GM21381 (cell line): Measurements from ENCODE around the gene GNAT3.

Experiments used
- ATAC-seq: cut with Tn5 transposase; IDR thresholded peaks from one replicate; pipeline ENCODE4 v1.9.1; 2021; ENCODE audit warnings: mild to moderate bottlenecking, moderate library complexity; ENCODE audit not compliant: unreplicated experiment

Gene GNAT3

DNA sequence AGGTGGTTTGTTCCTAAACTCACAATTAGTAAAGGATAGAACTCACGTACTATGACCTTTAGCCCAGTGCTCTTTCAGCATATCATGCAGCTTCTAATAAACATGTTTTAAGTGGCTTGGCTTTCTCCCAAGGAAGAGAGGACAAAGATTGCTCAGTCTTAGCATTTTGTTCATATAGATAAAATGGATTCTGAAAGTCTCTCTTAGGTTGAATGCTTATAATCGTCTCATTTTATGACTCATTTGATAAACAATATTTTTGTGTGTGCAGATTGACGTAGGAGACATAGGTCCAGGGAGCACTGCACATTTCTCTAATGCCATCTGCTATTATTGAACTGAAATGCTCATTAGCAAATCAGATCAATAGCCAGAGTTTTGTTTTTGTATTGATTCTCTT, 44.8 kb downstream of the GNAT3 start:
- no peak for ATAC-seq

DNA sequence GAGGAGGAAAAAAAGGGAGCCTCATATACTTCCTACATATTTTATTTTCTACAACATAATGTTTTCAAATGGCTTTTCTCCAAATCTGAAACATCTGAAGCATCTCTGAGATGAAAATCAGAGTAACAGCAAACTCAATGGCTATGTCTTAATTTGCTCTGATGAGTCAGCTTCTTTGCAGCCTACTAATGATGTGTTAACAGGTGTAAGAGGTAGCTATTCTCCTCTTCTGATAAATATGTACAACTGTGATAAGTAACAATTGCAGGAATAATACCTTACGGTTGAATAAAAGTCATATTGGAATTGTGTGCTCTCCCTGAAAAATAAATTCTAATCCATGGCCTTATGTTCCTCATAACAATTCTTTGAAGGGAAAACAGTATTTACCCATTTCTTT, 45.2 kb downstream of the GNAT3 start:
- ATAC-seq: no peak

DNA sequence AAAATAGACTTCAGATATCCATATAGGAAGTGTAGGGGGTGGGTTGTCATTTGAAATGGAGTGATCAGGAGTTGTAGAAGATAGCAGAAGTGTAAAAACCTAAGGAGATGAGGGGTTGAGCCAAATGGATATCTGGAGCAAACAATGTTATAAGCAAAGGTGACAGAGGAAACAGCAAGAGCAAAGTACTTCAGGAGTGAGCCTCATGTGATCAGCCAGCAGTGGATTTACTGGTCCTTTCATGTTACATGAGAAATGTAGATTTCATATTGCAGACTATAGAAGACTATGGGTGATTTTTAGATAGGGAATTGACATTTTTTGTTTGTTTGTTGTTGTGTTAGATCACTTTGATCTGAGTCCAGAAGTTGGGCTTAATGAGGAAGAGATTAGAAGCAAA, 47.7 kb downstream of the GNAT3 start:
- no peak for ATAC-seq

DNA sequence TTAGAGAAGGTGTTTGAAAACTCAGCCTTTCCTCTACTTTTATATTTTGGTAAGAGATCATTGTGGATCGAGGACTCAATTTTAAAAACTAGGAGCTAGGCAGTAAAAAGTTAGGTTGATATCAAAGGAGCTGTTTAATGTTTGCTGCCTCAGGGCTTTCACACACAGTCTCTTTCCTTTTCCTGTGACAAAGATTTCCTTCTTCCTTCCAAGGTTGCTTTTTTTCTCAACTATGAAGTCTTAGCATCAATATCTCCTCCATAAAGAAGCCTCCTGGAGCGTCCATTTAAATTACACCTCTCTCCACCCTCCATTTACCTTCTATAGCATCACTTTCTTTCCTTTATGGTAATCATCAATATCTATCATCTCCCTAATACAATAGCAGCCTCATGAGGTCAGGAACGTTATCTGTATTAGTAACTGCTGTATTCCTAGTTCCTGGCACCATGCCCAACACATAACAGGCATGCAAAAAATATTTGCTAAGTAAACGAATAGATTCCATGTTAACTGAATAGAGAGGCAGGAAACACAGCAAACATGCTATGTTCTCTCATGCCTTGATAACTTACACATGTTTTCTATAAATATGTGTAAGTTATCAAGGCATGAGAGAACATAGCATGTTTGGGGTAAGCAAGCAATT, 48.5 kb downstream of the GNAT3 start:
- no peak for ATAC-seq

DNA sequence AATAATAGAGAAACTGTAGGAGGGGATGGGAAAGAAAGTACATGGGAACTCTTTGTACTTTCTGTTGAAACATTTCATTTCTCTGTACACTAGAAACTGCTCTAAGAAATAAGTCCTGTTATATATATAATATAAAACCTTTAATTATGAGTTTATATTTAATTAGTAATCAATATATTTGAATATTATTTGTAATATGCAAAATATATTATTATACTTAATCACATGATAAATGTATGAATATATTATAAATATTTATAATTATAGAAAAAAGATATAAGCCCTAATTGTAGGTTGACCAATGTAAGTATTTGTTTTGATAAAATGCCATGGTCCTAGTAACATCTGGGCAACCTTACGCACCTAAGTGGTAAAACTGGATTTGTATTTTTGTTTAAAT, 51.0 kb downstream of the GNAT3 start:
- no peak for ATAC-seq

DNA sequence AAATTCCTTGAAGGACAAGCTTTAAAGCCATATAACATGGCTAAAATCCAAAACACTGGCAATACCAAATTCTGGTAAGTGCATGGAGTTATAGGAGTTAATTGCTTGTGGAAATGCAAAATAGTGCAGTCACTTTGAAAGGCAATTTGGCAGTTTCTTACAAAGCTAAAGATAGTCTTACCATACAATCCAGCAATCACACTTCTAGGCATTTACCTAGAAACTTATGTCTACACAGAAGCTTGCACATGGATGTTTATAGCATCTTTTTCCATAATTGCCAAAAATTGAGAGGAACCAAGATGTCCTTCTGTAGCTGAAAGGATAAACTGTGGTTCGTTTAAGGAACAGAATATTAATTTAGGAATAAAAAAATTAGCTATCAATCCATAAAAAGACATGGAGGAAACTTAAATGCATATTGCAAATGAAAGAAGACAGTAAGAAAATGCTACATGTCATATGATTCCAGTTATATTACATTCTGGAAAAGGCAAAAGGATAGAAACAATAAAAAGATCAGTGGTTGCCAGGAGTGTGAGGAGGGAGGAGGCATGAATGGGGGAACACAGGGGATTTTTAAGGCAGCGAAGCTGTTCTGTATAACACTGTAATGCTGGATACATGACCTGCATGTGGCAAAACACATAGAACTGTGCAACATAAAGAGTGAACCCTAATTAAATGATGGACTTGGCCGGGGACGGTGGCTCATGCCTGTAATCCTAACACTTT, 51.9 kb downstream of the GNAT3 start:
- ATAC-seq: no peak

DNA sequence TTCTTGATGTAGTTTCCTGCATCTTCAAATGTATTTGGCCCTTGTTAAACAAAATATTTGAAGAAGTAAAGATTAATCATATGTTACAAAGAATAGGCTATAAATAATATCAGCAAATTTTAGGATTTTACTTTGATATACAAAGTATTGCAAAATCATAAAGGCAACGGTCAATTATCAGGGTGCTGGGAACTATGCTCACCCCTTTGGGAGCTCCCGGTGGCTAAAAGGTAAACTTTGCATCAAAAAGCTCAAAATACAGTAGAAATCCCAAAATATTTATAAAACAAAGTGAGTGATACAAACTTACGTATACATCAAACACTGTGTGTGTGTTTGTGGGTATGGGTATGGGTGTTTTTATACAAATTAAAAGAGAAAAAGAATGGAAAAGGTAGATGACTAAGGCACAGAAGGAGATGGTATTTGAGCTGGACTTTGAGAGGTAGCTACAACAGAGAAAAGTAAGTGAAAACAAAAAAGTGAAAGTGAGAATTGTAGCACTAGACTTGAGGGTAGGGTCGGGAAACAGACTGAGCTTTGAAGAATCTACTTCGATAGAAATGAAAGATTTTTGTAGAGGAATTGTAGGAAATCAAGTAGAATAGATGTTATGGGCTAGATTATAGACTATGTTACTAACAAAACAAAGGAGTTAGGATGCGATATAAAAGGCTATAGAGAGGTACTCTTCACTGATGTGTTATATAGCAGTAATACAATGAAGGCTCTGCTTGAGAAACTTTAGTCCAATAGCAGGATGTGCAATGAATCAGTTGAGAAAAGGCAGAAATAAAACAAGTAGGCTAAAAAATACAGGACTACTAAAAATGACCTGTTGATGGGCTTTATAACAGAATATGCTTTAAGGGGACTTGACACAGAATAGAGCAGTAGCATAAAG, 52.8 kb downstream of the GNAT3 start:
- ATAC-seq: no peak

DNA sequence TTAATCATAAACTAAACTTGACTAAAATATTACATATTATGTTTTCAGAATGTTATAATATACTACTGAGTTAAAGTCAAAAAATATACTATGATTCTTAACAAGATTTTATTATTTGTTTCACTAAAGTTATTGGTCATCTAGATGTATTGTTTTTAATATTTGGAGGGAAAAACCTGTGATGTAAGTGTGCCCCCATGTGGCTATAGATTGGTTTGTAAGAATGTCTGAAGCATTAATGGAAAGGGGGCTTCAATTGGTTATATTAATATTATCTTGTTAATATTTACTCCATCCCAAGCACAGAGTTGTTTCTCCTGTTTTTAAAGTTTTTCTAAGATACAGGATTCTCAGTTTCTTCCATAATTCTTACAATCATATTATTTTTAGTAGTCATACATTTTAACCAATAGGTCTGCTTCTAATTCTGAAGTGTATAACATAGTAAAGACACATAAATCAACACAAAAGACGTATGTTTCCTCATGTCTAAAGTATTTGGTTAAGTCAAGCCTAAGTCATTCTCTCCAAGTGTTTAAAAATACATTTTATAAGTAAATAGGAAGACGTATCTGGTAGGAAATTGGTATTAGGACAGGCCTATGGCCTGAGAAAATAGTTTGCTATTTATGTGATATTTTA, 58.0 kb downstream of the GNAT3 start:
- no peak for ATAC-seq

DNA sequence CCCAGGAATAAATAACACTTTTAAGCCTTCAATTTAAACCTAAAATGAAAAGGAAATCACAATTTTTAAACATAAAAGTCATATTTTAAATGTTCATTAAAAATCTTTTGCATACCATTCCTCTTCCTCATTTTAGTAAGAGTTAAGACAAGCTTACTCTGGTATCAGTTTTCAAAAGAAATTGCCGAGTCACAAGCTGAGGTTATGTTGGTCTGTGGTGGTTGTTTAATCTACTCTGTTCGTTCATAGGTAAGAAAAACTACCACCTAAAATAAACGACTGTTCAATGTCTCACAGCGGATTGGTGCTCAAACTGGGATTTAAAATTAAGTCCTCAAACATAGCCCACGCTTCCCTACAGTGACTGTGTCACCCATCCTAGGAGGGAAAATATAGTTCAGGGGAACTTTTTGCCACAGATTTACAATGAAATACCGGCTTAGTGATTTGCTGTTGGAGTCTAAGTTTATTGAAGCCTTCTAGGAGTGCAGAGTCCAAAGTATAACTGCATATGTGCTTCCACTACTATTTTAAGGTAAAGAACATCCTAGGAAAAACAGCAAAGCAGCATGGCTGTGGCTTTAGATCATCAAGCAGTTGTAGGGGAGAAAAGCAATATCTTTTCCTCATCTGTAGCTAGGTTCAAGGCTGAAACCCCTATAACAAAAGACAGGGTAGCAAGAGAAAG, 61.1 kb downstream of the GNAT3 start:
- ATAC-seq: no peak

DNA sequence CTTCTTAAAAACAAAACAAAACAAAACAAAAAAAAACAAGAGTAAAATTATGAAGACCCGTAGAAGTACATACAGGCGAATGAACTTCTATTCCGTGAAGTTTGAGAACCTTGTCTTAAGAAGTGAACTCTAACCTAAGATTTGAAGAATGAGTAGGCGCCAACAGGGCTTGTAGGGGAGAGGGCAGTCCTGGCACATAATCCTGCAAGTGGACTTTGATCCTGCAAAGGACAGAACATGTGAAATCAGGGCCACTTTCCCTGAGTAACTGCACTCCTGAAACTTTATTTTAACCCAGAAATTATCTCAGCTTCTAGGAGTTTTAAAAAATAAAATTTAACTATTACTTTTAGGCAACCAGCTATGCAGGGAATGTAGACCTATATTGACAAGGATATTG, 62.0 kb downstream of the GNAT3 start:
- no peak for ATAC-seq

DNA sequence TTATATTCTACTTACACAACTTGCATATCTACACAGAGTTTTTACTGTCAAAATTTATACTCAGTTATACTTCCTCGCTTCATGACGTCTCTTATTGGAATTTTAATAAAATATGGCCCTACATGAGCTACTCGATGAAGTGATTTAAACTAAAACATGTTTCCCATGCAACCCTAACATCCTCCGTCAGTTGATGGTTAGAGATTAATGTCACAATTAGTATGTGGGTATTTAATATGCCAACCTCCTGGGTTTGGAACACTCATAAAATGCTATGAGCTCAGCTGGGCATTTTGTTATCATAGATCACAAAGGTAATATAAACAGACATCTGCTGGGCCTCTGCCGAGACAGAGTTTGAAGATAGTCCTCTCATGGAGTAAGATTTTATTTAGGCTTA, 66.5 kb downstream of the GNAT3 start:
- ATAC-seq: no peak

DNA sequence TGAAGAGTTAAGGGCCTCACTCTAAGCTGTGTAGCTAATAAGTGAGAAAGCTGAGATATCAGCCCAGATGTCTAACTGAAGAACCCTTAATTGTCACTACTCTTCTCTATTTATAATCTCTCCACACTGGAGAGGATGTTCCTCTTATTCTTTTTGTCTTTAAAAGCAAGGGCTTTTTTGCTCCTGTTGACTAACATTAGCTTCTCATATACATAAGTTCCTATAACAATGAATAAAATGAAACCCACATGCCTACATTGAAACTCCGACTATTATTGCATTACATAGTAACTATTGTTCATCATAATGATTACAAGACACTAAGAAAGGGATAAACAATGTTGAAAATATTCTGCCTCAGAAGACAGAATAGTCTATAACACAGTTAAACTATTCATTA, 67.1 kb downstream of the GNAT3 start:
- ATAC-seq: no peak

DNA sequence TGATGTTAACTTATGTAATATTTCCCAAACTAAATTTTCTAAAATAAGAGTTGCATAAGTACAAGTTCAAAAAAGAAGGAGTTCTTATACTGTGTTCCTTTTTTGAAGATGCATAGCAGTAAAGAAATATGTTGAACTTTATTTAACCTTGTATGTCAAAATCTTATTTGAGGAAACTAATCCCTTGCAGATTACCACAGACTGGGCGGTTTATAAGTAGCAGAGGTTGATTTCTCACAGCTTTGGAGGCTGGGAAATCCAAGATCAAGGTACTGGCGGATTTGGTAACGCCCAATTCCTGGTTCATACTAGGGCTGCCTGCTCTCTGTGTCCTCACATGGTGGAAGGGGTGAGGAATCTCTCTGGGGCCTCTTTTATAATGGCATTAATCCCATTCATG, 68.5 kb downstream of the GNAT3 start:
- no peak for ATAC-seq

DNA sequence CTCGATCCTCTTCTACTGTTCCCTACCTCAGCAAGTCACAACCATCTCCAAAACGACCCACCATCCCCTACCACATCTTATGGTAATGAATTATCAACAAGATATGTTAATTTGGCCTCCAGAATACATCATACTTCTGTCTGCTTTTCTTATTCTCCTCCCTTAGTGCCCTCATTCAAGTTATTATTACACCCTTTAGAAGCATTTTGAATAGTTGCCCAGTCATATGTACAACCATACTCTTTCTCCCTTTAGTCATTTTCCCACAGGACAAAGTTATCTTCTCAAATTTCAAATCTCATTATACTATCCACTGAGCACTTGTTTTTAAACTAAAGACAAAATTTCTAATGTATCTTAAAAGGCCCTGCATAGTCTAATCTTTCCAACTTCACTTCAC, 71.0 kb downstream of the GNAT3 start:
- no peak for ATAC-seq

DNA sequence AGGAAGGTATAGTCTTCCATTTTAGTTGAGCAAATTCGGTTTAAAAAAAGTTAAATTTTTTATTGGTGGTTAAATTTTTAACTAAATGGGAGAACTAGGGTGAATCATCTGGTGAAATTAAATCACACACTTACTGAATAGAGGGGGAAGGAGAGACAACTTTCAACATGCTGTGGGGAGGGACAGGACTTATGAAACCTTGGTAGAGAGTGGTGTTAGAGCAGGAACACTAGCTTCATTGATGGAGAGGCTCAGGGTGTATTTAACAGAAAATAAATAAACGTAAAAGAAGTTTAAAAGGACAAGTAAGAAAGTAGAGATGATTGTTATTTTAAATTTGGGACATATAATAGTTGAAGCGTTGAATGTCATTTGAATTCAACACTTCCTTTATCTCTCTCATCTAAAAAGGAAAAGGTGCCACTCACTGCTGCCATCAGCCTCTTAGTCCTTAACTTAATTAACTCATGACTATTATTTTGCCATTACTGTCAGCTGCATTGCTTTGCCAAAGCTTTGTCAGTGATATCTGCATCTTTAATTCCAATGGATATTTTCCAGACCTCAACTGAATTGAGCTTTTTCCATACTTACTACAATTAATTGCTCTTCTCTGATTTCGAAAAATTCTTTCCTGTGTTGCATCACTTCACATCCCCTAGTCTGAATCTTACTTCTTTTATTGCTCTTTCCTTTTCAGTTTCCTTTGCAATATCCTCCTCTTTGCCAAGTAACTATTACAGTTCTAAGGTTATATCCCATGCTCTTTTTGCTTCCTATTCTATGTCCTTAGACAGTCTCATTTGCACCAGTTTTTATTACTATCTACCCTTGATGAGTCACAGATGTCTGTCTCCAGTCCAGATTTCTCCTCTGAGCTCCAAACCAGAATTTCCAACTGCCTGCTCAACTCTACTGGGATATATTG, 71.7 kb downstream of the GNAT3 start:
- no peak for ATAC-seq

DNA sequence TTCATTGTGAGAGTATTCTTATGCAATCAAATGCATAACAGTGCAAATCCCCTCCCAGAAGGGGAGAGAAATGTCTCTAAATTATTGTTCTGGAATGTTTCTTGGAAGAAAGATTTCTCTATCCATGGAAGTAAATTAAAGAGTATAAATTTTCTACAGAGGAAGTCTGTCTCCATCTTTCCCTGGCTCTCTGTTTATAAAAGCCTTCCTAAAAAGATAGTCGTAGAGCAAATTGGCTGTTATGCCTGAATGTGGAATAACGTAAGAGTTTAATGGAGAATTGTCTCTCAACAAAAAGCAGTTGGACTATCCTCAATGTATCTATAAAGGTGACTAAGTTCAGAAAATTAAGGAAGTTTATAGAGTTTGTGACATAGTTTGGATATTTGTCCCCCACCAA, 76.3 kb downstream of the GNAT3 start:
- ATAC-seq: no peak

DNA sequence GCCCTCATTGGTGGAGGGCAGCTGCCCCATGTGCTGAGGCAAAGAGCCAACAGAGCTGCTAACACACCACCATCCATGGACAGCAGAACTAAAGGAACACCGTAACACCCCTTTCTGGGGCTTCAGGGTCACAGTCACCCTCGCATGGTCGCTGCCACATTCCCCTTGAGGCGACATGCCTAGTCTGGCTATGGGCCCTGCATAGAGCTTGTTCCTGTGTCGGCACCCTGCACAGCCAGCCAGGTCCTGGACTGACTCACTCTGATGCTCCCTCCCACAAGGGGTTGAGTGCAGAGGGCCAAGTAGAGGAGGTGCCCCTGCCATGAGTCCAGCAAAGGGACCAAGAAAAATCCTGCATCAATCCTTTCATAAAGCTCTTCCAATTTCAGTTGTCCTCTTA, 77.8 kb downstream of the GNAT3 start:
- no peak for ATAC-seq

DNA sequence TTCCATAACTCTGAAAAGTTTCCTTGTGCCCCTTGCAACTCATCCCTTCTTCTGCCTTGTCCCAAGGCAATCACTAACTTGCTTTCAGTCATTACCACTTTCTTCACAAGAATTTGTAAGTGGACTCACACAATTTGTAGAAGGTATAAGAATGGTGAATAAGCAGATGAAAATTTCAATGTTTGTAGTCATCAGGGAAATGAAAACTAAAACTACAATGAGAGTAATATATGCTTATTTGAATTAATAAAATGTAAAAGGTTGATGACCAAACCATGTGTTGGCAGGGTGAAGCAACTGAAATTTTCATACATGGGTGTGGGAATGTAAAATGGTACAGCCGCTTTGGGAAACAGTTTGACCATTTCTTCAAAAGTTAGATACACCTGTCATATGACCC, 79.7 kb downstream of the GNAT3 start:
- ATAC-seq: no peak

DNA sequence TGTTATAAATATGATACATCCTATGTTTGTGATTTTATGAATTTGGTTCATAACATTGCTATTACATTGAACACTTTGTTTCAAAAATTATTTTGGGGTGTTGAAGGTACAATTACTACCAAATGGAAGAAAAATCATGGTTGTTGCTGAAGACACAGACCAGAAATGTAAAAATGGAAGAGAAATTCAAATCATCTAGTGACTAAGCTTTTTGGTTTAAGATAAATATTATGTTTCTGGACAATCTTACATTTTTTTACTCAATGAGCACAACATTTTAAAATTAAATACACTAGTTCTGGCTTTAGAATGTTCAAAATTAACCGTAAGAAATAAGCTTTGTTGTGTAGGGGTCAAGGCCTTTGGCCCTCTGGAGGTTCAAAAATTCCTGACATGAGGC, 82.7 kb downstream of the GNAT3 start:
- ATAC-seq: no peak
